HG03175 (cell line): Measurements from ENCODE around the gene SAMD8.
"Not testable (repeated sequence)": the region's sequence is repeated elsewhere in the genome, so short reads cannot be mapped to it uniquely, and the experiment has no call there.

ENCODE experiments used
- ATAC-seq: cut with Tn5 transposase; IDR thresholded peaks from one replicate; pipeline ENCODE4 v1.9.1; 2021; ENCODE audit warnings: mild to moderate bottlenecking, moderate library complexity; ENCODE audit not compliant: unreplicated experiment

The SAMD8 gene

DNA sequence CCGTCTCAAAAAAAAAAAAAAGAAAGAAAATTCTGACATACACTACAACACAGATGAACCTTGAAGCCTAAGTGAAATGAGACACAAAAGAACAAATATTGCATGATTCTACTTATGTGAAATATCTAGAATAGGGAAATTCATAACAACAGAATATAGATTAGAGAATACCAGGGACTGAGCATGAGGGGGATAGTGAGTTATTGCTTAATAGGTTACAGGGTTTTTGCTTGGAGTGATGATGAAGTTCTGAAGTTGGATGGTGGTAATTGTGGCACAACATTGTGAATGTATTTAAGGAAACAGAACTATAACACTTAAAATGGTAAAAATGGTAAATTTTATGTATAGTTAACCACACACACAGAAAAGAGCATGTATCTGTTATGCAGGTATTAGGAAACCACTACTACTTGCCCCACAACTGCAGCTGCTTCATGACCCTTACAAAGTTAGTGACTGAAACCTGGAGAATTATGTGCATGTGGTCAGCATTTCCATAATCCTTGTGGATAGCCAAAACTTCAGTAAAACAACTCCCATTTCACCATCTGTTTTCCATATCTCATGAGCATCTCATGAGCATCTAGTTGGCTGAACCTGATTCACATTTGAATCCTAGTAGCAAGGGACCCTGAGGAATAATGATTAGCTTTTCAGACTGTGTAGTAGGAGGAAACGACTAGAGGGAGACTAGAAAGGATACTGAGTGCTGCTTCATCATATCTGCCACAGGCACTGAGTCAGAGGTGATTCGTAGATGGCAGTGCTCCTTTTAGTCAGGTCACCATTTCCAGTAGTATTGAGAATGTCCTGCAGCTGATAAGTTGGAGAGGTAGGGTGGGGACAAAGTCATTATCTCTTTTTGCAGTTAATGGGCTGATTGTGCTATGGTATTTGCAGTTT, 26.3 kb downstream of the SAMD8 start:
- ATAC-seq, result peak; percentile 51

DNA sequence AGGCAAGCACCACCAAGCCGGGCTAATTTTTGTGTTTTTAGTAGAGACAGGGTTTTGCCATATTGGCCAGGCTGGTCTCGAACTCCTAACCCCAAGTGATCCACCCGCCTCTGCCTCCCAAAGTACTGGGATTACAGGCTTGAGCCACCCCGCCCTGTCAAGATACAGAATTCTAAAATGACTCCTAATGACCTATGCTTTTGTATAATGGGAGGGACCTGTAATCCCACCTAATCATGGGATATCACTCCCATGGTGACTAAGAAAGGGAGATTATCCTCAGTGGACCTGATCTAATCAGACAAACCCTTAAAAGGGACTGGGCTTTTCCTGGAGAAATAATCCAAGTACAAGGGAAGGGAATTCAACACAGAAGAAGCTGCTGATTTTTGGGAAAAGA, 28.8 kb downstream of the SAMD8 start:
- ATAC-seq, result no peak

- no peak for ATAC-seq
Measured at GRCh38 chr10:75143353-75143752, 31.9 kb downstream of the SAMD8 start.

DNA sequence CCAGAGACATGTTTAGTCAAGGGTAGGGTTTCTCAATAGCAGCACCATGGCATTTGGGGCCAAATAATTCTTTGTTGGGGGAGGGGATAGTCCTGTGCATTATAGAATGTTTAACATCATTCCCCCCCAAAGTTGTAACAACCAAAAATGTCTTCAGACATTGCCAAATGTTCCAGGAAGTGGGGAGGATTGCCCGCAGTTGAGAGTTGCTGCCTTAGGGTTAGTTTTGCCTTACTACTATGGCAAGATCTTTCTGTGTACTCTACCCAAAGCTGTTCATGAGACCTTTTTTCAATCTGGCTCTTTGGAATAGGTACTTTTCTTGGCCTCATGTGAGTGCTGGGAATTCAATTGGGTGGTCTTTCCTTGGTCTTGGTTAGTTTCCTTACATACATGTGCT, 34.1 kb downstream of the SAMD8 start:
- no peak for ATAC-seq

- no peak for ATAC-seq
Measured at GRCh38 chr10:75146780-75147179, 35.3 kb downstream of the SAMD8 start.

GRCh38 chr10:75150656-75151055, 39.2 kb downstream of the SAMD8 start:
- no peak for ATAC-seq

DNA sequence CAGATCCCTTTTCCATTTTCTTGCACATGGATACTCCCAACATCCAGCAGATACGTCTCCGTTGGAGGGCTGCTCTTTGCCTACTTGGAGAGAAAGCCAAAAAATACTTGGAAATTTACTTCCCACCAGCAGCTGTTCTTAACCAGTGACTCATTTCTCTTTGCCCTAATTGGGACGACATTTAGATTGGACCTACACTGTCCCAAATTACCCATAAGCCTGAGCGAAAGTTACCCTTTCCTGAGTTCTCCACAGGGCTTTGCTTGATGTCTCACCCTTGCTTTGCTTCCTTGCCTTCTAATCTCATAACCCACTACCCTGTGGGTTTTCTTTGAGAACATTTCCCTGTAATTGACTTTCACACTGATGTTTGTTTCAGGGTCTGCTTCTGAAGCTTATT, 48.1 kb downstream of the SAMD8 start:
- no peak for ATAC-seq

DNA sequence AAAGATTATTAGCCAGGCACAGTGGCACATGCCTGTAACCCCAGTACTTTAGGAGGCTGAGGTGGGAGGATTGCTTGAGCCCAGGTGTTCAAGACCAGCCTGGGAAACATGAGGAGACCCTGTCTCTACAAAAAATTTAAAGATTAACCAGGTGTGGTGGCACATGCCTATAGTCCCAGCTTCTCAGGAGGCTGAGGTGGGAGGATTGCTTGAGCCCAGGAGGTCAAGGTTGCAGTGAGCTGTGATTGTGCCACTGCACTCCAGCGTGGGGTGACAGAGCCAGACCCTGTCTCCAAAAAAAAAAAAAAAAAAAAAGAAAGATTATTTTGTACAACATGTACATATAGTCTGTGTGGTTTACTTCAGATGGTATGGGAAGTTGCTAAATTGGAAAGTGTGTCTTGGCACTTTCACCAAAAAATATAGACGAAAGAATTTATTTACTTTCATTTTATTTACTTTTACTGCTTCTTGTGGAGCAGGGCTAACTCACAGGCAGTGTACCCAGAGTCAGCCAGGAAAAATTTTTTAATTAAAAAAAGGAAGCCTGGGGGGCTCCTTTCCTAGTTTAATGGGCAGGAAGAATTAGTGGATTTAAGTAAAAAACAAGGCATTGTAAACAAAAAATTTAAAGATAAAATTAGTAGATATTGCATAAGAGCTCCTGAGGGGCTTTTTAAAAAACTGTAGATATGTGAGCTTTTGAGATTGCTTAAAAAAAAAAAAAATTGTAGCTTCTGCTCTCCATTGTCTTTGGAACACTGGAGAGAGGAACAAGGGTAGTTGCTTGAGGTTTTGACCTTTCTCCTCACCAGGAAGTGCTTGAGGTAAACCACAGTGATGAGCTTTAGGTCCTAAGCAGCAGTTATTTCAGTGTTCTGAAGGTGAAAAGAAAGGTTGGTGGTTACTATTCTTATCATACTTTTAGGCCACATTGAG, 54.5 kb downstream of the SAMD8 start:
- ATAC-seq, result peak; percentile 88

- ATAC-seq, result peak; percentile 37
Measured at GRCh38 chr10:75166623-75166972, 55.1 kb downstream of the SAMD8 start.

- ATAC-seq, result no peak
Measured at GRCh38 chr10:75168275-75168674, 56.8 kb downstream of the SAMD8 start.

GRCh38 chr10:75170215-75170614, 58.8 kb downstream of the SAMD8 start:
- no peak for ATAC-seq

DNA sequence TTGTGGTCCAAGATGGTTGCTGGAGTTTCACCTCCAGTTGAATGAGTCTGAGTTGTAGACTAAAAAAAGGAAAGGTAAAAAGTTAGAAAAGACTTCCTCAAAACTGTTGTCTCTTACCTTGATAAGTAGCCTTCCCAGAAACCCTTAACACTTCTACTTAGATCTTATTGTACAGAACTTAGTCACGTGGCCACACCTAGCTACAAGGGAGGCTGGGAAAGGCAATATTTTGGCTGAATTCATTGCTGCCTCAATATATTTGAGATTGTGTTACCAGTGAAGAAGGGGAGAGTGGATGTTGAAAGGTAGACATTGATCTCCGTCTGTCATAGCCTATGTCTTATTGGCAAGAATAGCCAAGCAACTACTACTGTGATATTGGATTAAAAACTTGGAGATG, 63.6 kb downstream of the SAMD8 start:
- no peak for ATAC-seq

GRCh38 chr10:75176046-75176445, 64.6 kb downstream of the SAMD8 start:
- ATAC-seq, result no peak

- no peak for ATAC-seq
Measured at GRCh38 chr10:75176736-75177135, 65.3 kb downstream of the SAMD8 start.

- no peak for ATAC-seq
Measured at GRCh38 chr10:75179657-75180177, 68.3 kb downstream of the SAMD8 start.

DNA sequence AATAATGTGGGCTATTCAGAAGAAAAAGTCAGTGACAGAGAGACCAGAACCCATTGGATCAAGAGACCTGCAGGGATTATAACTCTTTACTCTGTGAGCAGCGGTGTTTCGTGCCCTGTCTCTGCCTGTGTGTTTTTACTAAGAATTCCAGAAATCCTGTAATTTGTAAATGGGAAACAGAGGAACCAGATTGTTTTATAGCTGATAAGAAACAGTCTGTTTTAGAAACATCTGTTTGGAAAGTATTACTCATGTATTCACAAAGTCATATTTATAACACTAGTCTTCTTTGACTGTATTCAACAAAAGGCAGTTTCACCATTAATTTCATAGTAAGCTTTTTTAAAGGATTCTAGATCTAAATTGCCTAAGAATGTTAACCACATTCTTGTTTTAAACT, 69.1 kb downstream of the SAMD8 start:
- ATAC-seq, result no peak

DNA sequence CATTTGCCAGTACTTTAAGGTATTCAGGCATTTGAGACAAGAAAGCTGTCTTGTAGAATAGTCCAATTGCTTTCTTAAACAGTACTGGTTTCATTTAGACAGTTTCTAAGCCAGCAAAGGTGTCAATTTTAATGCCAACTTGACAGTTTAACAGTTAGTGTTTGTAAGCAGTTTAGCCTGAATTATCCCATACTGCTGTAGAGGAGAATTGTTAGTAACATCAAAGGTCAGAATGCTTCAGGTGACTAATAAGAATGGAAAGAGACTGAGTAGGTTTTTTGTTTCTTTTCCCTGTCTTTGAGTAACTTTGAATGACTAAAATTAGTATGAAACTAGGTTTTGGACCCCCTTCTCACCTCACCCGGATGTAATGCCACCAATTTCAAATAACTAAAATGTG, 69.6 kb downstream of the SAMD8 start:
- ATAC-seq, result no peak

- ATAC-seq, result no peak
Measured at GRCh38 chr10:75186310-75186709, 74.9 kb downstream of the SAMD8 start.

DNA sequence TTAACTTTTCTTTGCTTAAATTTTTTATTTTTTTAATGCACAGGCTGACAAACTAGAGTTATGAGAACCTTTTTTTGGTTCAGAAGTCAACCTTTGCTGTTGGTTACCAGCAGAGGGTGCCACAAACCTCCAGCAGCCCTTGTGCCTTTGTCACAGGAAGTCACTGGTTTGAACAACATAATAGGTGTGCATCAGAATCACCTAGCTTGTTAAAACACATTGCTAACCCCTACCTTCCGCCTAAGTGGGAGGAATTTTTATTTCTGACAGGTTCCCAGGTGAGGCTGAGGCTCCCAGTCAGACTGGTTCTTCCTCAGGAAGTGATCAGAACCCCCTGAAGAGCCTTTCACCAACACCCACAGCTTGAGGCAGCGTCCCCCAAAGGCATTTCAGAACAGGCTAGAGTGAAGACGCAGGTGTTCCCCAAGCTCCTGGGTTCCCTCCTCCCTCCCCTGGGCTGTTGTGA, 76.5 kb downstream of the SAMD8 start:
- ATAC-seq, result peak; percentile 60

- not testable (repeated sequence) for ATAC-seq
Measured at GRCh38 chr10:75188522-75188921, 77.1 kb downstream of the SAMD8 start.

DNA sequence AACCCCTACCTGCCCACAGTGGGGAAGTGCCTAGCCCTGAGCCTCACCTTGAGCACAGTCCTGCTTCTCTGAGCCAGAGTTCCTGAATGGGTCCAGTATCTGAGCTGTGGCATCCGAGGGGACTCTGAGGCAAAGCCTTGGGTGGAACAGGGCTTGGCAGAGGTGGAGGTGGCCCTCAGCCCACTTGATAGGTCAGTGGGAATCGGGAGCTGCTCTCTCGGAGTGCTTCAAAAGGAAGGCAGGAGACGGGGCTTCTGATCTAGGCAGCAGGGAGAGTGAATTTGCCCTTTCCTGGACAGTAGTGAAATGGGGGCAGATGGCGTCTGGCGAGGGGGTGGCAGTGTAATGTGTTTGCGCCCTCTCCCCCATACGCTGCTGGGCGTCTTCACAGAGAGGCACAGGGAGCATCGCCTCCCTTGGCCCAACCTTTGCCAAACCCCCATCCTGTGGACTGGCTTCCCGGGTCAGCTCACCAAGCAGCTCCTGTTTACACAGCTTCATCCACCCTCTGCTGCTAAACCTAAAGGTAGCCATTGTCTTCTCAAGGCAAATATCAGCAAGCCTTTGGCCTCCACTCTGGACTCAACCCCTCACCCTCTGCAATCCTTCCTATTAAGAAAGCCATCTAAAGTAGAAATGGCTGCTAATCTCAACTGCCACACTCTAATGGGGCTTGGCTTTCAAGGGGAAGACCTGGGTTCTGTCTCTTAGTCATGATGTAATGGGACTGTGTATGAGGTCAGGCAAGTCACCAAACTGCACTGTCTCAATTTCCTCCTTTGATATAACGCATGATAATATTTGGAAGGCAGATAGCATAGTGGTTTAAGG, 78.0 kb downstream of the SAMD8 start:
- ATAC-seq, result no peak
